Measurements from ENCODE around the gene LAMB1. TPM values are rescaled to one million over a fixed set of nuclear protein-coding genes. Genes with fewer than 3 reads are reported as not detected.
A peak's percentile ranks its signal among the peaks of the same experiment; 100 is the strongest.
"Not testable (repeated sequence)": the region's sequence is repeated elsewhere in the genome, so short reads cannot be mapped to it uniquely, and the experiment has no call there.

The LAMB1 gene
- total RNA-seq, 1 experiment from 2014 or later: 127 TPM

- in situ Hi-C loops (cut with HindIII; ENCODE audit: low pct_unique_long_range_greater_than_20kb, low sequenced_read_pairs): no loop called here
- no peak for DNase-seq (ENCODE audit: low read depth)
These were observed 64.3 kb downstream of the LAMB1 start for GRCh38 chr7:107938456-107939250.

DNA sequence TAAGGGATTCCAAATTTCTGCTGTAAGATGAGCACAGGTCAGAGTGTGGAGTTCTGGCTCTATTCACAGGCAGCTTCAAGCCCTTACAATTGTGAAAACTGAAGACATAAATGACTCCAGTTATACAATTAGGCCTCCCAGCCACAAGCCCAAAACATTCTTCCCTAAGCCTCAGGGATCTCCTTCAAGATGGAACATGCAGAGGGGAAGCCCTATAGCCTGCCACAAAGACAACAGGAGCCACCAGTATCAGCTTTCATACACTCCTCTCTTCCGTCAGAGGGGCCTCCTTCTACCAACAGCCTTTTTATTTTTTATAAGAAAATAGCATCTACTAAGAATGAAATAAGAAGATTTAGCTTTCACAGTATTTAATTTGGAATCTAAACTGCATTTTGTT, 65.4 kb downstream of the LAMB1 start:
- no peak for DNase-seq (ENCODE audit: low read depth)
- in situ Hi-C loops (cut with HindIII; ENCODE audit: low pct_unique_long_range_greater_than_20kb, low sequenced_read_pairs): no loop called here

DNA sequence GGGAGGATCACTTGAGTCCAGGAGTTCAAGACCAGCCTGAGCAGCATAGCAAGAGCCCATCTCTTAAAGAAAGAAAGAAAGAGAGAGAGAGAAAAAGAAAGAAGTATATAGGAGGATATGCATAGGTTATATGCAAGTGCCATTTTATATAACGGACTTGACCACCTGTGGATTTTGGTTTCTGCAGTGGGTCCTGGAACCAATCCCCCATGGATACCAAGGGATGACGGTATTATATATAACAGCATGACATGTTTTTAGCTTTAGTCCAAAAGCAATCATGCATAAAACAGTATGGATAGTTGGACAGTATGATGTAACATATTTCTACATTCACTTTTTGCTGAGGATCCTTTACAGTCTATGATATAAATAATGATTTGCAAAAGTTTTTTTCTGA, 66.6 kb downstream of the LAMB1 start:
- no peak for DNase-seq (ENCODE audit: low read depth)
- in situ Hi-C loops (cut with HindIII; ENCODE audit: low pct_unique_long_range_greater_than_20kb, low sequenced_read_pairs): no loop called here

GRCh38 chr7:107934991-107935770, 67.8 kb downstream of the LAMB1 start:
- no peak for DNase-seq (ENCODE audit: low read depth)
- in situ Hi-C loops (cut with HindIII; ENCODE audit: low pct_unique_long_range_greater_than_20kb, low sequenced_read_pairs): no loop called here

- in situ Hi-C loops (cut with HindIII; ENCODE audit: low pct_unique_long_range_greater_than_20kb, low sequenced_read_pairs): no loop called here
- DNase-seq (ENCODE audit: low read depth): no peak
These were observed 69.5 kb downstream of the LAMB1 start for GRCh38 chr7:107933386-107934013.

DNA sequence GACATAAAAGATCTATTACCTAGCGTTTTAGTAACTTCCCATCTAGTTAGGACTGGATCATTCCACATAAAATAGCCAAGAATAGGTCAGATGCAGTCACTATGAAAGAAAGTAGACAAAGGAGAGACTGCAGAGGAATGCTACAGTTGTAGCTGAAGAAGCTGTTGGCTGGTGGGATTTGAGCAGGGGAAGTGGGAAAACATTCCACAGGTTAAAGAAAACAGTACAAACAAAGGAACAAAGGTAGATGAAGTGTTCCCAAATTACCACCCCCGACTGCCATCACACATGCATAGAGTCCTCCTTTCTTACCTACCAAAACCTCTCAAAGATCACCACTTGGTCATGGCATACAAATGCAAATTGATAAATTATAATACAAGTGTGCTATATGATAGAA, 70.2 kb downstream of the LAMB1 start:
- no peak for DNase-seq (ENCODE audit: low read depth)
- in situ Hi-C loops (cut with HindIII; ENCODE audit: low pct_unique_long_range_greater_than_20kb, low sequenced_read_pairs): no loop called here

- in situ Hi-C loops (cut with HindIII; ENCODE audit: low pct_unique_long_range_greater_than_20kb, low sequenced_read_pairs): no loop called here
- DNase-seq (ENCODE audit: low read depth): no peak
These were observed 71.0 kb downstream of the LAMB1 start for GRCh38 chr7:107931740-107932515.

GRCh38 chr7:107926481-107926880, 76.5 kb downstream of the LAMB1 start:
- in situ Hi-C loops (cut with HindIII; ENCODE audit: low pct_unique_long_range_greater_than_20kb, low sequenced_read_pairs): no loop called here
- DNase-seq (ENCODE audit: low read depth): no peak

DNA sequence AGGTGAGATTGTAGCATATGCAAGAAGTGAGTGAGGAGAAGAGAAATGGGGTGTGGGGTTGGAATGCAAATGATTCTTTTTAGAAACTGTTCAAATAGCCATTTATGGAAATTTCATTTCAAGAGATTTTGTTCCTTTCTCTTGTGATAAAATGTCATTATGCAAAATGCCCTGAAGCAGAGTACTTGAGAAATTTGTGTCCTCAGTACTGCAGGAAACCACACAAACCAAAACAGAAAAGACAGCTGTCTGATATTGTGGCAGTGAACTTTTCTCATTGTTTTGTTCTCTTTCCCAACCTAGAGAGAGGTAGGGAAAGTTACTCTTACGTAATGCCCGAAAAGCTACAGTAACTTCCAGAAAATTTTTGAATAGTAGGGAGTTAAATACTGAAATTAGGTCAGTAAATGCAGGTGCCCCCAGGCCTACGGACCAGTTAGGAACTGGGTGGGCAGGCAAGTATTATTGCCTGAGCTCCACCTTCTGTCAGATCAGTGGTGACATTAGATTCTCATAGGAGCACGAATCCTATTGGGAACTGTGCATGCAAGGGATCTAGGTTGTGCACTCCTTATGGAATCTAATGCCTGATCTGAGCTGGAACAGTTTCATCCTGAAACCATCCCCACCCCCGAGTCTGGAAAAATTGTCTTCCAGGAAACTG, 78.0 kb downstream of the LAMB1 start:
- no peak for DNase-seq (ENCODE audit: low read depth)
- in situ Hi-C loops (cut with HindIII; ENCODE audit: low pct_unique_long_range_greater_than_20kb, low sequenced_read_pairs): no loop called here

DNA sequence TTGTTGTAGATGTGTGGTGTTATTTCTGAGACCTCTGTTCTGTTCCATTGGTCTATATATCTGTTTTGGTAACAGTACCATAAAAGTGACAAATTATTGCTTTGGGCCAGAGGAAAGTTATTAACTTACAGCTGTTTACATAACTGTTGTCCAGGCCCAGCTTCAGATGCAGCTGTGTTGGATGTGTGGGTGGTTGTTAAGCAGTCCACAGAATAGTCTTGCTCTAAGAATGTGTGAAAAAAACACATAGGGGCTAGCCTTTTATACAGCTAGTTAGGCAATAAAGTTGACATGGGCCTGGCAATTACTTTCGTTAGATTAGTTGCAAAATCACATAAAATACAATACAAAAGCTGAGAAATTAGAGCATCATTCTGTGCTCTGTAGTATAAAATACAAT, 80.1 kb downstream of the LAMB1 start:
- in situ Hi-C loops (cut with HindIII; ENCODE audit: low pct_unique_long_range_greater_than_20kb, low sequenced_read_pairs): no loop called here
- no peak for DNase-seq (ENCODE audit: low read depth)

DNA sequence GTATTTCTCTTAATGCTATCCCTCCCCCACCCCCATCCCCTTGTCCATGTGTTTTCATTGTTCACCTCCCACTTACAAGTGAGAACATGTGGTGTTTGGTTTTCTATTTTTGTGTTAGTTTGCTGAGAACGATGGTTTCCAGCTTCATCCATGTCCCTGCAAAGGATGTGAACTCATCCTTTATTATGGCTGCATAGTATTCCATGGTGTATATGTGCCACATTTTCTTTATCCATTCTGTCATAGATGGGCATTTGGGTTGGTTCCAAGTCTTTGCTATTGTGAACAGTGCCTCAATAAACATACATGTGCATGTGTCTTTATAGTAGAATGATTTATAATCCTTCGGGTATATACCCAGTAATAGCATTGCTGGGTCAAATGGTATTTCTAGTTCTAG, 81.1 kb downstream of the LAMB1 start:
- DNase-seq (ENCODE audit: low read depth); in situ Hi-C loops (cut with HindIII; ENCODE audit: low pct_unique_long_range_greater_than_20kb, low sequenced_read_pairs): not testable (repeated sequence)

GRCh38 chr7:107920048-107920772, 82.8 kb downstream of the LAMB1 start:
- in situ Hi-C loops (cut with HindIII; ENCODE audit: low pct_unique_long_range_greater_than_20kb, low sequenced_read_pairs): no loop called here
- no peak for DNase-seq (ENCODE audit: low read depth)

GRCh38 chr7:107918948-107919347, 84.0 kb downstream of the LAMB1 start:
- DNase-seq (ENCODE audit: low read depth): no peak
- in situ Hi-C loops (cut with HindIII; ENCODE audit: low pct_unique_long_range_greater_than_20kb, low sequenced_read_pairs): no loop called here

DNA sequence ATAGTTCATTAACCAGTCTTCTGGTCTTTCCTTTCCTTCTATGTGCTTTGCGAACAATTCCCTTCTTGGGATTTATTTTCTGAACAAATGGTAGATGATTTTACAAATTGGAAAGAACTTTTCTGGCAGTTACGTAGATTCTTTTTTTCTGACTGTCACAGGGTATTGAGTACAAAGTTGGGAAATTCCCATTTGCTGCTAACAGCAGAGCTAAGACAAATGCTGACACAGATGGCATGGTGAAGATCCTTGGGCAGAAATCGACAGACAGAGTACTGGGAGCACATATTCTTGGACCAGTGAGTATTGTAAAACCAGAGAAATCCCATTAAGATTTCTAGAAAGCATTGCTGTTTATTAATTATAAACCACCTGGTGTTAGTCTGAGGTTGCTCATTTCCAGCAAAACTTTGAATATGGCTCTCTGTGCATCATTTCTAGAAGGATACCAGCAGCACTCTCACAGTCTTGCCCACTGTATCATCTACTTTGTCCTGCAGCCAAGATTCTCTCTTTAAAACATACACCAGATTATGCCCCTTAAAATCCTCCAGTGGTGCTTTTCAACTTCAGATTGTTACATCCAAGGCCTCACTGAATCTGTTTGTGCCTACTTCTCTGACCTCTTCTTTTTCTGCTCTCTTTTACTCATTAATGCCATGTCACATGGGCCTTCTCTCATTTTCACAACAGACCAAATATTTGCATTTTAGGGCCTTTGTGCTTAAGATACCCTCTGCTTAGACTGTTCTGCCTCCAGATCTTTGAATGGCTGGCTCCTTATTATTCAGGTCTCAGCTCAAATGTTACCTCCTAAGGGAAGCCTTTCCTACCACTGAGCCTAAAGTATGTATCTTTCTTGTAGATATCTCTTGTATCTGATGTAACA, 85.0 kb downstream of the LAMB1 start:
- DNase-seq (ENCODE audit: low read depth): no peak
- in situ Hi-C loops (cut with HindIII; ENCODE audit: low pct_unique_long_range_greater_than_20kb, low sequenced_read_pairs): no loop called here

DNA sequence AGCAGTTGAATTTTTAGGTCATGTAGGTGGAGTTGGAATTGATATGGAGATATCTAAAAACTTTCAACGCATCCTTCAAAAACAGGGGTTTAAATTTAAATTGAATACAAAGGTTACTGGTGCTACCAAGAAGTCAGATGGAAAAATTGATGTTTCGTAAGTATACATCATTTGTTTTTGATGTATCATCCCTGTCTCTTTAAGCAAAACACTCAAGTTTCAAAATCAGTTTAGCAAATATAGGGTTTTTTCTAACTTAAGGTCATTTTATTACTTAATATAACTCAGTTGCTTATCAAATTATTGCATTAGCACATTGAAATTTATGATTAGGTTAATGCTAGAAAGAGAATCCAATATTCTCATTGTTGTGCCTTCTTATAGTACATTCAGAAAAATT, 87.4 kb downstream of the LAMB1 start:
- in situ Hi-C loops (cut with HindIII; ENCODE audit: low pct_unique_long_range_greater_than_20kb, low sequenced_read_pairs): no loop called here
- DNase-seq (ENCODE audit: low read depth): no peak

DNA sequence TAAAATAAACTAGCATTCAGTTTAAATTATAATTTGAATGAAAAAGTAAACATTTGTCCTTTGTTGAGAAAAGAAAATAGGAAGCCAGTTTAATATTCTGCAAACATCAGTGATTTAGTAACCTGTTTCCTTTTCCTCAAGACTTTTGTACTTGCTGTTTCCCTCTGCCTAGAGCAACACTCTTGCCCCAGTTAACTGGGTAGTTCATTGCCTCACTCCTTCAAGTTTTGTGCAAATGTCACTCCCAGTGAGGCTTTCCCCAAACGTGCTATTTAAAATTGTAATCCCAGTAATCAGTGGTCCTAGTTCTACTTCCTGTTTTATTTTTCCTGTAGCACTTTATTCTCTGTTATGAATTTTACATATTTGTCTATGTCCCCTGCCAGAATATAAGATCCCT, 88.1 kb downstream of the LAMB1 start:
- DNase-seq (ENCODE audit: low read depth): no peak
- in situ Hi-C loops (cut with HindIII; ENCODE audit: low pct_unique_long_range_greater_than_20kb, low sequenced_read_pairs): no loop called here

DNA sequence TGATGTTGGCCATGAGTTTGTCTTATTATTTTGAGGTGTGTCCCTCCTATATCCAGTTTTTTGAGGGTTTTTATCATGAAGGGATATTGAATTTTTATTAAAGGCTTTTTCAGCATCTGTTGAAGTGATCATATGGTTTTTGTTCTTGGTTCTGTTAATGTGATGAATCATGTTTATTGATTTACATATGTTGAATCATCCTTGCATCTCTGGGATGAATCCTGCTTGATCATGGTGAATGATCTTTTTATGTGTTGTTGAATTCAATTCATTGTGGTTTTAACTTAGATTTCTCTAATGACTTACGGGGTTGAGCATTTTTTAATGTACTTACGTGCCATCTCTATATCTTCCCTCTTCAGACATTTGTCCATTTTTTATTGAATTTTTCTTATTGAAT, 89.1 kb downstream of the LAMB1 start:
- DNase-seq (ENCODE audit: low read depth): peak; percentile 21

More for the DNA sequence above, 89.1 kb downstream of the LAMB1 start:
- in situ Hi-C loops (cut with HindIII; ENCODE audit: low pct_unique_long_range_greater_than_20kb, low sequenced_read_pairs): no loop called here
